SK-N-SH treated with all-trans-retinoic acid at 6 μM for 48 hours (cell line): Measurements from ENCODE around the gene PPP1R26.

ENCODE experiments used
- ATAC-seq: fragments of 200-7000 bp; cut with Tn5 transposase; 3 replicates; pipeline ENCODE4 v1.9.1; 2020; ENCODE audit warnings: mild to moderate bottlenecking, moderate library complexity
- ARNTL ChIP-seq: fragments of 450-650 bp; formaldehyde crosslinking; IDR thresholded peaks from 2 replicates; pipeline ENCODE4 v1.5.0; 2020; ENCODE audit warnings: low read depth, mild to moderate bottlenecking, moderate library complexity, borderline replicate concordance
- BACH2 ChIP-seq: fragments of 250-450 bp; sonication (Bioruptor Pico); IDR thresholded peaks from 2 replicates; pipeline ENCODE4 v1.9.0; 2021; ENCODE audit warnings: mild to moderate bottlenecking, borderline replicate concordance
- CREB5 ChIP-seq: fragments of 250-450 bp; sonication (Bioruptor Pico); IDR thresholded peaks from 2 replicates; pipeline ENCODE4 v1.5.1; 2020; ENCODE audit warnings: low read depth, mild to moderate bottlenecking, moderate library complexity
- CSRNP3 ChIP-seq: fragments of 250-450 bp; sonication (Bioruptor Pico); IDR thresholded peaks from 2 replicates; pipeline ENCODE4 v1.5.1; 2021; ENCODE audit warnings: mild to moderate bottlenecking, moderate library complexity
- ESRRG ChIP-seq: fragments of 250-450 bp; sonication (Bioruptor Pico); IDR thresholded peaks from 2 replicates; pipeline ENCODE4 v1.6.1; 2021; ENCODE audit warnings: mild to moderate bottlenecking
- GLIS3 ChIP-seq: fragments of 250-450 bp; sonication (Bioruptor Pico); IDR thresholded peaks from 2 replicates; pipeline ENCODE4 v1.5.0; 2020; ENCODE audit warnings: mild to moderate bottlenecking, moderate library complexity
- ISL1 ChIP-seq: fragments of 250-450 bp; sonication (Bioruptor Pico); IDR thresholded peaks from 2 replicates; pipeline ENCODE4 v2.1.2; 2022; ENCODE audit warnings: mild to moderate bottlenecking, moderate library complexity
- OSR1 ChIP-seq: fragments of 250-450 bp; sonication (Bioruptor Pico); IDR thresholded peaks from 2 replicates; pipeline ENCODE4 v1.8.0; 2022; ENCODE audit warnings: moderate library complexity, mild to moderate bottlenecking, inconsistent platforms
- PATZ1 ChIP-seq: fragments of 250-450 bp; sonication (Bioruptor Pico); IDR thresholded peaks from 2 replicates; pipeline ENCODE4 v1.8.0; 2020; ENCODE audit warnings: mild to moderate bottlenecking, moderate library complexity, borderline replicate concordance
- POU6F1 ChIP-seq: fragments of 250-450 bp; sonication (Bioruptor Pico); IDR thresholded peaks from 2 replicates; pipeline ENCODE4 v1.8.0; 2021; ENCODE audit warnings: low read depth, mild to moderate bottlenecking, moderate library complexity, borderline replicate concordance
- RARB ChIP-seq: fragments of 250-450 bp; sonication (Bioruptor Pico); IDR thresholded peaks from 2 replicates; pipeline ENCODE4 v1.8.0; 2021; ENCODE audit warnings: mild to moderate bottlenecking, moderate library complexity
- TCF4 ChIP-seq: fragments of 250-450 bp; sonication (Bioruptor Pico); IDR thresholded peaks from 2 replicates; pipeline ENCODE4 v1.8.0; 2021; ENCODE audit warnings: mild to moderate bottlenecking, moderate library complexity, borderline replicate concordance
- TSHZ2 ChIP-seq: fragments of 250-450 bp; sonication (Bioruptor Pico); IDR thresholded peaks from 2 replicates; pipeline ENCODE4 v1.5.0; 2020; ENCODE audit warnings: mild to moderate bottlenecking, moderate library complexity
- ZC3H10 ChIP-seq: fragments of 250-450 bp; sonication (Bioruptor Pico); IDR thresholded peaks from 2 replicates; pipeline ENCODE4 v1.5.1; 2021; ENCODE audit warnings: mild to moderate bottlenecking, moderate library complexity
- ZFP3 ChIP-seq: fragments of 250-450 bp; sonication (Bioruptor Pico); IDR thresholded peaks from 2 replicates; pipeline ENCODE4 v1.5.0; 2020; ENCODE audit warnings: mild to moderate bottlenecking, moderate library complexity
- ZNF565 ChIP-seq: fragments of 450-650 bp; formaldehyde crosslinking; conservative IDR thresholded peaks from 2 replicates; pipeline ENCODE4 v1.5.0; 2020; ENCODE audit warnings: low read depth, mild to moderate bottlenecking, moderate library complexity
- ZNF70 ChIP-seq: fragments of 450-650 bp; formaldehyde crosslinking; IDR thresholded peaks from 2 replicates; pipeline ENCODE4 v1.5.0; 2020; ENCODE audit warnings: mild to moderate bottlenecking, moderate library complexity
- ZNF8 ChIP-seq: fragments of 450-650 bp; formaldehyde crosslinking; IDR thresholded peaks from 2 replicates; pipeline ENCODE4 v1.5.0; 2020; ENCODE audit warnings: mild to moderate bottlenecking, moderate library complexity

Gene PPP1R26

GRCh38 chr9:135515083-135515951 lies 35.7 kb downstream of the PPP1R26 start:
- ATAC-seq, result no peak
- TF ChIP-seq BACH2 (CRISPR knock-in tag) (no peak), ESRRG (CRISPR knock-in tag) (no peak), PATZ1 (CRISPR knock-in tag) (no peak), ZFP3 (no peak), ZC3H10 (CRISPR knock-in tag) (no peak), ZNF565 (CRISPR knock-in tag) (no peak), GLIS3 (CRISPR knock-in tag) (no peak), OSR1 (CRISPR knock-in tag) (no peak), POU6F1 (no peak), RARB (CRISPR knock-in tag) (no peak), ZNF8 (CRISPR knock-in tag) (no peak), ARNTL (CRISPR knock-in tag) (no peak), TSHZ2 (CRISPR knock-in tag) (no peak), ISL1 (CRISPR knock-in tag) (no peak), ZNF70 (CRISPR knock-in tag) (no peak), CSRNP3 (CRISPR knock-in tag) (no peak), TCF4 (CRISPR knock-in tag) (no peak)

- no peak for ATAC-seq
- TF ChIP-seq RARB (CRISPR knock-in tag), result no peak
- TF ChIP-seq GLIS3 (CRISPR knock-in tag), result no peak
- no peak for TF ChIP-seq ISL1 (CRISPR knock-in tag)
- TF ChIP-seq TSHZ2 (CRISPR knock-in tag), result no peak
- no peak for TF ChIP-seq ESRRG (CRISPR knock-in tag)
- no peak for TF ChIP-seq CREB5 (CRISPR knock-in tag)
- no peak for TF ChIP-seq TCF4 (CRISPR knock-in tag)
- no peak for TF ChIP-seq CSRNP3 (CRISPR knock-in tag)
- no peak for TF ChIP-seq PATZ1 (CRISPR knock-in tag)
- no peak for TF ChIP-seq OSR1 (CRISPR knock-in tag)
- TF ChIP-seq BACH2 (CRISPR knock-in tag), result no peak
- no peak for TF ChIP-seq ZNF8 (CRISPR knock-in tag)
Measured at GRCh38 chr9:135516132-135516860, 36.7 kb downstream of the PPP1R26 start.
